ENCODE data around the gene MAPRE3. TPM values are rescaled to one million over a fixed set of nuclear protein-coding genes. Genes with fewer than 3 reads are reported as not detected.

Gene MAPRE3
- total RNA-seq, 4 donors from 2014 or later: 13.0 to 25.1 (median 17.2) TPM

- no peak for TF ChIP-seq CTCF (IDR thresholded peaks at IDR 0.05; ENCODE audit: low read depth)
Measured at GRCh38 chr2:27024812-27025211, 54.4 kb downstream of the MAPRE3 start.

GRCh38 chr2:27025281-27025800 is 54.9 kb downstream of the MAPRE3 start:
- TF ChIP-seq CTCF (IDR thresholded peaks at IDR 0.05; ENCODE audit: low read depth): no peak

- TF ChIP-seq CTCF (IDR thresholded peaks at IDR 0.05; ENCODE audit: low read depth): no peak
Measured at GRCh38 chr2:27025861-27026851, 55.7 kb downstream of the MAPRE3 start.

- no peak for TF ChIP-seq CTCF (IDR thresholded peaks at IDR 0.05; ENCODE audit: low read depth)
Measured at GRCh38 chr2:27027211-27027651, 56.8 kb downstream of the MAPRE3 start.

GRCh38 chr2:27029051-27029450 is 58.6 kb downstream of the MAPRE3 start:
- no peak for TF ChIP-seq CTCF (IDR thresholded peaks at IDR 0.05; ENCODE audit: low read depth)

- TF ChIP-seq CTCF (IDR thresholded peaks at IDR 0.05; ENCODE audit: low read depth): no peak
Measured at GRCh38 chr2:27032495-27033252, 62.2 kb downstream of the MAPRE3 start, which contains the start of gene TMEM214. Gene TMEM214 (plus strand): TSS chr2:27032965. CDS start chr2:27033016, 51 bp downstream.
